ENCODE measurements around the gene ANXA2R.

DNA sequence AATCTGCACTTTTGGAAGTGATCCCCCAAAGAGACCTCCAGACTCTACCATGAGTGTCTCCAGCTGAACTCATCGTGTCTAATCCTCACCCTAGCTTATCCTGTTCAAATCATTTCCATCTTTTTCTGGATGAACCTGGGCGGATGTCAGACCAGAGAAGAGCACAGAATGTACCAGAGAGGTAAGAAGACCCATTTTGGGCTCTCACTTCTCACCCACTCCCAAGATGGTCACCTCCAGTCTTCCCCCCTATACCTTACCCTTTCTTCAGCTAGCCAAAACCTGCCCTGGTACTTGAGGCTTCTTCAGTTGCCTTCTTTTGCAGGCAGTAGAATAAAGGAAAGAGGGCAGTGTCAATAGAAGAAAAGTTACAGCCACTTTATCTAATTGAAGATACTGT is 27.9 kb upstream of the ANXA2R start:
- TF ChIP-seq, protein P1, sequence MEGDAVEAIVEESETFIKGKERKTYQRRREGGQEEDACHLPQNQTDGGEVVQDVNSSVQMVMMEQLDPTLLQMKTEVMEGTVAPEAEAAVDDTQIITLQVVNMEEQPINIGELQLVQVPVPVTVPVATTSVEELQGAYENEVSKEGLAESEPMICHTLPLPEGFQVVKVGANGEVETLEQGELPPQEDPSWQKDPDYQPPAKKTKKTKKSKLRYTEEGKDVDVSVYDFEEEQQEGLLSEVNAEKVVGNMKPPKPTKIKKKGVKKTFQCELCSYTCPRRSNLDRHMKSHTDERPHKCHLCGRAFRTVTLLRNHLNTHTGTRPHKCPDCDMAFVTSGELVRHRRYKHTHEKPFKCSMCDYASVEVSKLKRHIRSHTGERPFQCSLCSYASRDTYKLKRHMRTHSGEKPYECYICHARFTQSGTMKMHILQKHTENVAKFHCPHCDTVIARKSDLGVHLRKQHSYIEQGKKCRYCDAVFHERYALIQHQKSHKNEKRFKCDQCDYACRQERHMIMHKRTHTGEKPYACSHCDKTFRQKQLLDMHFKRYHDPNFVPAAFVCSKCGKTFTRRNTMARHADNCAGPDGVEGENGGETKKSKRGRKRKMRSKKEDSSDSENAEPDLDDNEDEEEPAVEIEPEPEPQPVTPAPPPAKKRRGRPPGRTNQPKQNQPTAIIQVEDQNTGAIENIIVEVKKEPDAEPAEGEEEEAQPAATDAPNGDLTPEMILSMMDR (IDR thresholded peaks at IDR 0.05 in 8 of 11, conservative IDR thresholded peaks at IDR 0.05 in 3 of 11): no peak
- TF ChIP-seq POLR2A (IDR thresholded peaks at IDR 0.05) (no peak), POLR2AphosphoS5 (IDR thresholded peaks at IDR 0.05) (no peak)

Data from spleen (tissue), 7 donors.